Measurements from ENCODE around the gene RCSD1.

GRCh38 chr1:167737169-167737568 is 107.1 kb downstream of the RCSD1 start:
- TF ChIP-seq, protein P1, sequence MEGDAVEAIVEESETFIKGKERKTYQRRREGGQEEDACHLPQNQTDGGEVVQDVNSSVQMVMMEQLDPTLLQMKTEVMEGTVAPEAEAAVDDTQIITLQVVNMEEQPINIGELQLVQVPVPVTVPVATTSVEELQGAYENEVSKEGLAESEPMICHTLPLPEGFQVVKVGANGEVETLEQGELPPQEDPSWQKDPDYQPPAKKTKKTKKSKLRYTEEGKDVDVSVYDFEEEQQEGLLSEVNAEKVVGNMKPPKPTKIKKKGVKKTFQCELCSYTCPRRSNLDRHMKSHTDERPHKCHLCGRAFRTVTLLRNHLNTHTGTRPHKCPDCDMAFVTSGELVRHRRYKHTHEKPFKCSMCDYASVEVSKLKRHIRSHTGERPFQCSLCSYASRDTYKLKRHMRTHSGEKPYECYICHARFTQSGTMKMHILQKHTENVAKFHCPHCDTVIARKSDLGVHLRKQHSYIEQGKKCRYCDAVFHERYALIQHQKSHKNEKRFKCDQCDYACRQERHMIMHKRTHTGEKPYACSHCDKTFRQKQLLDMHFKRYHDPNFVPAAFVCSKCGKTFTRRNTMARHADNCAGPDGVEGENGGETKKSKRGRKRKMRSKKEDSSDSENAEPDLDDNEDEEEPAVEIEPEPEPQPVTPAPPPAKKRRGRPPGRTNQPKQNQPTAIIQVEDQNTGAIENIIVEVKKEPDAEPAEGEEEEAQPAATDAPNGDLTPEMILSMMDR (IDR thresholded peaks at IDR 0.05): no peak
- TF ChIP-seq POLR2A (IDR thresholded peaks at IDR 0.05): no peak

Measured in uterus (tissue), 2 donors.